Choroid plexus epithelial cell (primary cell): ENCODE data around the gene MARCHF6.
"Not testable (repeated sequence)": the region's sequence is repeated elsewhere in the genome, so short reads cannot be mapped to it uniquely, and the experiment has no call there.

Experiments
- DNase-seq: peaks from one replicate; pipeline ENCODE4 v3.0.0-alpha.2; 2010; ENCODE audit warnings: low read depth
- H3K4me3 ChIP-seq: 2 replicates; pipeline ENCODE4 v1.5.1; 2011; ENCODE audit warnings: low read depth, mild to moderate bottlenecking, control low read depth, low read length, moderate library complexity
- CTCF ChIP-seq: conservative IDR thresholded peaks from 2 replicates; pipeline ENCODE4 v1.5.1; 2011; ENCODE audit warnings: low read depth, mild to moderate bottlenecking, control low read depth, inconsistent platforms, low read length, moderate library complexity

MARCHF6 gene

GRCh38 chr5:10374046-10375022 lies 20.8 kb downstream of the MARCHF6 start:
- no peak overlapping the region for H3K4me3 ChIP-seq
- TF ChIP-seq CTCF = no peak
- no peak for DNase-seq

GRCh38 chr5:10375146-10375545 lies 21.7 kb downstream of the MARCHF6 start:
- DNase-seq, H3K4me3 ChIP-seq: not testable (repeated sequence)

GRCh38 chr5:10376544-10376943 lies 23.0 kb downstream of the MARCHF6 start:
- no peak overlapping the region for H3K4me3 ChIP-seq
- no peak for DNase-seq
- no peak for TF ChIP-seq CTCF

- TF ChIP-seq CTCF = no peak
- no peak for DNase-seq
- no peak overlapping the region for H3K4me3 ChIP-seq
Observed at GRCh38 chr5:10377081-10377480, 23.6 kb downstream of the MARCHF6 start.

GRCh38 chr5:10381803-10382202 lies 28.3 kb downstream of the MARCHF6 start:
- no peak overlapping the region for H3K4me3 ChIP-seq
- TF ChIP-seq CTCF = no peak
- DNase-seq = no peak

GRCh38 chr5:10384483-10384882 lies 31.0 kb downstream of the MARCHF6 start:
- TF ChIP-seq CTCF = no peak
- no peak for DNase-seq
- H3K4me3 ChIP-seq = no peak overlapping the region

GRCh38 chr5:10387690-10388089 lies 34.2 kb downstream of the MARCHF6 start:
- peak; percentile 91 for DNase-seq
- no peak overlapping the region for H3K4me3 ChIP-seq
- TF ChIP-seq CTCF = no peak
